ENCODE results near the gene ELOA. TPM values are rescaled to one million over a fixed set of nuclear protein-coding genes. Genes with fewer than 3 reads are reported as not detected.

ELOA gene, protein sequence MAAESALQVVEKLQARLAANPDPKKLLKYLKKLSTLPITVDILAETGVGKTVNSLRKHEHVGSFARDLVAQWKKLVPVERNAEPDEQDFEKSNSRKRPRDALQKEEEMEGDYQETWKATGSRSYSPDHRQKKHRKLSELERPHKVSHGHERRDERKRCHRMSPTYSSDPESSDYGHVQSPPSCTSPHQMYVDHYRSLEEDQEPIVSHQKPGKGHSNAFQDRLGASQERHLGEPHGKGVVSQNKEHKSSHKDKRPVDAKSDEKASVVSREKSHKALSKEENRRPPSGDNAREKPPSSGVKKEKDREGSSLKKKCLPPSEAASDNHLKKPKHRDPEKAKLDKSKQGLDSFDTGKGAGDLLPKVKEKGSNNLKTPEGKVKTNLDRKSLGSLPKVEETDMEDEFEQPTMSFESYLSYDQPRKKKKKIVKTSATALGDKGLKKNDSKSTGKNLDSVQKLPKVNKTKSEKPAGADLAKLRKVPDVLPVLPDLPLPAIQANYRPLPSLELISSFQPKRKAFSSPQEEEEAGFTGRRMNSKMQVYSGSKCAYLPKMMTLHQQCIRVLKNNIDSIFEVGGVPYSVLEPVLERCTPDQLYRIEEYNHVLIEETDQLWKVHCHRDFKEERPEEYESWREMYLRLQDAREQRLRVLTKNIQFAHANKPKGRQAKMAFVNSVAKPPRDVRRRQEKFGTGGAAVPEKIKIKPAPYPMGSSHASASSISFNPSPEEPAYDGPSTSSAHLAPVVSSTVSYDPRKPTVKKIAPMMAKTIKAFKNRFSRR
- 24.8 TPM for polyA plus RNA-seq (2013, experiment 1 of 2; ENCODE audit: insufficient read length)
- 23.3 TPM for polyA plus RNA-seq (2013, experiment 2 of 2; ENCODE audit: insufficient read length)

DNA sequence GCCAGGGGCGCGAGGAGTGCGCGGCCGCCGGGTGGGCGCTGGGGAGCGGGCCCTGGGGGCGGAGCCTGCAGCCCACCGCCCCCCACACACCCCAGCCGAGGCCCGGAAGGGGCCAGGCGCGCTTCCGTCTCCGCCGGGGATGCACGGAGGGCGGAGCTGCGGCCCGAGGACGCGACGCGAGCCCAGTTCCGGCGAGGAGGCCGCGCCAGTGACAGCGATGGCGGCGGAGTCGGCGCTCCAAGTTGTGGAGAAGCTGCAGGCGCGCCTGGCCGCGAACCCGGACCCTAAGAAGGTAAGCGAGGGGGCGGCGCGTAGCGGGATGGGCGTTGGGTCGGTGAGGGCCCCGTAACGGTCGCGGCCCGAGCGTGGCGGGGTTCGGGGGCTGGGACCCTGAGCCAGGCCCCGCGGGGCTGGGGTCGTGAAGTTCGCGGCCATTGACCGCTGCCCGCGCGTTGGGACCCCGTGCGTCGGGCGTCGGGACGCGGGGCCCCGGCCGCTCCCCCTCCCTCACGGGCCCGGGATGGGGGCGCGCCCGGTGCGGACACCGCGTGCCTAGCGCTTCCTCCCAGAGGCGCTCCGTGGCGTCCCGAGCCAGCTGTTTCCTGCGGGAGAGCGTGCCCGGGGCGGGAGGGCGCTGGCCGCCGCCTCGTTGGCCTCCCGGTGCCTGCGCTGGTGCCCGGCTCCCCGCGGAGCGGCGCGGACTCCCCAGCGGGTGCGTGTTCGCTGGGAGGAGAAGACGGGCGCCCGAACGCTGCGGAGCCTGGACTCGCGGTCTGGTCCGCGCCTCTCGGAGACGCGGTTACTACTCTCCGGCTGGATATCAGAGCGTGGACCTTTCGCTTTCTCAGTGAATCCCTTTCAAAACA, at the start of gene ELOA:
ELOA (plus strand) TSS at position 185 of the 866 bp plus-strand sequence; CDS start at position 218, 33 bp downstream.
- DNase-seq = peak; percentile 66

DNA sequence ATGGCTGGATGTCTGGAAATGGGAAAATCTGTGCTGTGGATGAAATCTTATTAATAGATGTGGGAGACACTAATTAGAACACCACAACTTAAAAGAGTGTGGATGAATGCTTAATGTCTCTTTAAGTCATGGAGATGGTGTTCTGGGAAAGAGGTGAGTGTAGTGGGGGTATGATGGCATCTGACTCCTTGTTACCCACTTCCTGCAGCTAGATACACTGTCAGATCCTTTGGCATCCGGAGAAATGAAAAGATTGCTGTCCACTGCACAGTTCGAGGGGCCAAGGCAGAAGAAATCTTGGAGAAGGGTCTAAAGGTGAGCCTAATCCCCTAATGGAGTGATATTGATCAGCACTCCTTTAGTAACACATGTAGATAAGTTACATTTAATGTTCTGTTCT, 49.7 kb upstream of the ELOA start:
- no peak for DNase-seq

DNA sequence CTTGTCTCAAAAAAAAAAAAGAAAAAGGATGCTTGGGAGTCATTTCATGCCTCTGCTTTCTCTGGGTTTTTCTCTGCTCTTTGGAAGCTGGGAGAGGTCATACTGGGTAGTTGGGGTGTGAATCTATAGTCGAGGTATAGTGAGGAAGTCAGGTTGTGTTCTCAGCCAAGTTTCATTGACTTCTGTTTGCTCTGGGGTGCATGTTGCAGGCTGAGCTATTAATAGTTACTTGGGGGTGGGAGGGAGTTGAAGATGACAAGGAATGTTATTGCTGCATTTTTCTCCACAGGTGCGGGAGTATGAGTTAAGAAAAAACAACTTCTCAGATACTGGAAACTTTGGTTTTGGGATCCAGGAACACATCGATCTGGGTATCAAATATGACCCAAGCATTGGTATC, 48.9 kb upstream of the ELOA start:
- DNase-seq = no peak

DNA sequence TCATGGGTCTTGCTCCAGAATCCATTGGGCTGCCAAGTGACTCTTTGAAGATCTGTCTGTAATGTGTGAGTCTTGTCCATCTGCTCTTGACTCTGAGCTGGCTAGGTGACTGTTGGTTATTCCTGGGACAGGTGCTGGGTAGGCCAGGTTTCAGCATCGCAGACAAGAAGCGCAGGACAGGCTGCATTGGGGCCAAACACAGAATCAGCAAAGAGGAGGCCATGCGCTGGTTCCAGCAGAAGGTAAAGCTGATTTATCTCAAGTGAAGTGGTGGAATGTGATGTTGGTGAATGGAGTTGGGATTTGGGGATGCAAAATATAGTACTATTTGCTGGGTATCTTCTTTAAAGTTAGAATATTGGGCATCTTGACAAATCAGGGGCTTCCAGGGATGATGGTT, 47.6 kb upstream of the ELOA start:
- DNase-seq = no peak

DNA sequence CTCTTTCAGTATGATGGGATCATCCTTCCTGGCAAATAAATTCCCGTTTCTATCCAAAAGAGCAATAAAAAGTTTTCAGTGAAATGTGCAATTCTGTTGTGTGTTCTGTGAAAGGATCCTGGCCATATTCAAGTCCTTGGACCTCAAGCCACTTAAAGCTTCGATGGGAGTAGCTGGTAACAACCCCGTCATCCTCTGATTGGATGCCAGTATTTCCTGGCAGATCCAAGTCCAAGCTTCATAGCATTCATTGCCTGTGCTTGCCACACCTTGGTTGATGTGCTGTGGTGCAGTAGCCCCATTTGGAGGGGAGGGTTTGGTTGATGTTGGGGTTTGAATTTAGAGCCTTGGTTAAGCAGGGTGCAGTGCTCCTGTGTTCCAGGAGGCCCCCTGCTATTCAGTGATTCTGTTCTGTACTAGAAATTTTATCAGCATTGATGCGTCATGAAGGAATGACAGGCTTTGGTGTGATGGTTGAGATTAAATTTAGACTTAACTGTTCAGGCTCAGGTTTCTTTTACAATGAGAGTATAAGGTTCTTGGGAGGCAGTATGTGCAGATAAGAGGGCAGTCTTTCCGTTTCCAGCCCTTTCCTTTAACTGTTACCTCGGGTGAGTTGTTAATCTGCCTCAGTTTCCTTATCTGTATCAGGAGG, 46.8 kb upstream of the ELOA start:
- DNase-seq = no peak

DNA sequence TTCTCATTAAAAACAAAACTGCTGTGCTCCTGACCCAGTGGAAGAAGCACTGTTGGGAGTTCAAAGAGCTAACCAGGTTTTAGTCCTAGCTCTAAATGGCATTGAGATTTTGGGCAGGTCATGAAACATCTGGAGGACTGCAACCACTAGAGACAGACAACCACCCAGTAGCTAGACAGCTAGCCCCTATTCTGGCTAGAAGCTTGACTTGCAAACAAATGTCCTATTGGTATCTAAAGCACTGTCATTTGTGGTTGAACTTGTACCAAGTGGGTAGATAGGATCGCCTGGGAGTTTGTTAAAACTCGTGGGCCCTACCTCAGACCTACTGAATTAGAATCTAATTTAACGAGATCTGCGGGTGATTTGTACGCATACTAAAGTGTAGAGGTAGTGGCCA, 44.8 kb upstream of the ELOA start:
- DNase-seq = no peak

DNA sequence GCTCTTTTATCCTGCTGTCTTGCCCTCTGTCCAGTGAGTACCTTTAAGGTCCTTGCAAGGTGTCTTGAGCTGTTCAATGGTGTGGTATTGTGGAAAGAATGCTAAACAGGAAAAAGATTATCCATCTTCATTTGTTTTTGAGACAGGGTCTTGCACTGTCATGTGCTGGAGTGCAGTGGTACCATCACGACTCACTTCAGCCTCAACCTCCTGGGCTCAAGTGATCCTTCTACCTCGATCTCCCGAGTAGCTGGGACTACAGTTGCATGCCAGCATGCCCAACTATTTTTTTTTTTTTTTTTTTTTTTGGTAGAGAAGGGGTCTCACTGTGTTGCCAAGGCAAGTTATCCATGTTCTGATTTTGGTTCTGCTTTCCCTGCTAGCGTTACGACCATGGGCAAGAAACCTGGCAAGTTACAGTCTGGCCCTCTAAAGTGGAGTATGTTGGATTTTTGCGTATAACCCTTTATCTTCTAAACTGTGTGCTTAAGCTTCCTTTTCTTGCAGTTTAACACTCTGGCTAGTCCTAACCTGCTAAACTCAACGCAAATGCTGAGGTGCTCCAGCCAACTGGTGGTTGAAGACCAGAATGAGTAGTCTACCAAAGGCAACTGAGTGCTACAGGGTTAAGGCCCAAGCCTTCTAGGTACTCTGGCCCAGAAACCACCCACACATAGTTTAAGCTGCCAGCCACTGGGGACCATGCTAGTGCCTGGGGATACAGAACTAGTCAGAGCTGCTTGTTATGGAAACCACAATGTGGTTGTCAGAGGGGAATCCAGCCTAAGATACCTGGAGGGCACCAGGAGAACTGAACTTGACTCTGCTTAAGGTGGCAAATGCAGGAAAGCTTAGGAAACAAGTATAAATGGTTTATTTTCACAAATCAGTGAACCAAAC, 43.7 kb upstream of the ELOA start:
- DNase-seq = no peak

DNA sequence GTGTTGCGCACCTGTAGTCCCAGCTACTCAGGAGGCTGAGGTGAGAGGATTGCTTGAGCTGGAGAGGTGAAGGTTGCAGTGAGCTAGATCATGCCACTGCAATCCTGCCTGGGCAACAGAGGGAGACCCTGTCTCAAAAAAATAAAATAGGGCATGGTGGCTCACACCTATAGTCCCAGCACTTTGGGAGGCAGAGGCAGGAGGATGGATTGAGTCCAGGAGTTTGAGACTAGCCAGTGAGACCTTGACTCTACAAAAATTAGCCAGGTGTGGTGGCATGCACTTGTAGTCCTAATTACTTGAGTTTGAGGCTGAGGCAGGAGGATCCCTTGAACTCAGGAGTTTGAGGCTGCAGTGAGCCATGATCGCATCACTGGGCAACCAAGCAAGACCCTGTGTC, 42.0 kb upstream of the ELOA start:
- DNase-seq = no peak

DNA sequence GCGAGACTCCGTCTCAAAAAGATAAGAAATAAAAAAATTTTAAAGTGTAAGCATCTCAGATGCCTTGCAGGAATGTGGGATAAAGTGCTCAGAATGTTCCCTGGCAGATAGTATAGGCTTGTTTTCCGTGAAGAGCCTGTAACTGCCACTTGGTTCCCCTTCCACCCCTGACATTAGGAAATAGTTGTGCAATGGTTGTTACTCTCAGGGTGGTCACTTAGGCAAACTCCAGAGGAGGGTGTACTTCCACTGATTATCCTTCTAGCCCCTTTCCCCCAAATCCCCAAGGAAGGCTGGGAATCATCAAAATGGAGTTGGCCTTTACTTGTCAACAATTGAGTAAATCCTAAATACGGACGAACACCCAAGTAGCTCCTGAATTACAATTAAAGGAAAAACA, 41.3 kb upstream of the ELOA start:
- no peak for DNase-seq

DNA sequence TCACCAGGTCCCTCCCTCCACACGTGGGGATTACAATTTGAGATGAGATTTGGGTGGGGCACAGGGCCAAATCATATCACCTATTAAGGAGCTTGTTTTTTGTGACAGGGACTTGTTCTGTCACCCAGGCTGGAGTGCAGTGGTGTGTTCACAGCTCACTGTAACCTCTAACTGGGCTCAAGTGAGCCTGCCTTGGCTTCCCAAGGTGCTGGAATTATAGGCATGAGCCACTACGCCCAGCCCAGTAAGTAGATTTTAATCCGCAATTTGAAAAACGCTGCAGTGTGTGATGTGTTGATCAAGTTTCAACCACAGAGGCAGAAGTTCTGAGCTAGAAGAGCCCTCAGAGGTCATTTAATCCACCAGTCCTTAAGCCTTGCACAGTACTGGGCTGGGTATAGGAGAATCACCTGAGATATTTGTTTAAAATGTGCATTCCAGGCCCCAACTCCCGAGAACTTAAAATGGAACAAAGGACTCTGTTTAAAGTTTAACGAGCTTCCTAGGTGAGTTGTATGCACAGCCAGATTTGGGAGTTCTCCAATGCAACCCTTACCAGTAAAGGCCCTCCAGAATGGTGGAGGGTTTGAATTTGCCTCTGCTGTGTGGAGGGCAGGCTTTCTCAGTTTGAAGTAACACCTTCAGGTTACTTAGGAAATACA, 38.3 kb upstream of the ELOA start:
- no peak for DNase-seq

DNA sequence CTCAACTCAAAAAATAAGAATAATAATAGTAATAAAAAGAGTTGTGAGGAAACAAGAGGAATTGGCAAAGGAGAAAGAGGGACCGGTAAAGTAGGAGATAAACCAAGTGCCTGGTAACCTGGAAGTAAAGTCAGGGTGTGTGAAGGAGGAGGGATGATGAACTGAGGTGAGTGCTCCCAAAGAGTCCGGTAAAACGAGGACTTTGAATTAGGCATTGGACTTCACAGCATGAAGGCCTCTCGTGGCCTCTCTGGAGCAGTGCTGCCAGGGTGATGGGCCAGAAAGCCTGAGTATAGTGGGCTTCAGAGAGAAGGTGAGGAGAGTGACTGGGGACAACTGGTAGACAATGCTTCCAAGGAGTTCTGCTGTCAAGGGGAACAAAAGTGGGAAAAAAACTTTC, 34.0 kb upstream of the ELOA start:
- DNase-seq = no peak

DNA sequence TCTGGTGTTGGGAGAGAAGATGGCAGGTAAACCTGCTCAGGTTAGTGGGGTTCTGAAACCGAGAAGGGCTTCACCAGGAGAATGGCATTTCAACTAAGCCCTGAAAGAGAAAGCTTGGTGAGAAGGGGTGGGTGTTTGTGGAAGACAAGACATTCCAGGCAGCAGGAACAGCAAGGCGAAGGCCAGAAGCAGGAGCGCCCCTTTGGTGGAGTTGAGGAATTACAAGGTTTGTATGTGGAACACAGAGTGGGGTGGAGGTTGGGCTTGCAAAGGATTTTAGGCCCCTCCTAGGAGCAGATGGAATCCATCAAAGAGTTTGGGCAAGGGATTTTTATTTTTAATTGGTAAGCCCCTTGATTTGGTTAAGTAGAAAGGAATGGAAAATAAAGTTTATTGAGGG, 24.8 kb upstream of the ELOA start:
- peak; percentile 42 for DNase-seq

DNA sequence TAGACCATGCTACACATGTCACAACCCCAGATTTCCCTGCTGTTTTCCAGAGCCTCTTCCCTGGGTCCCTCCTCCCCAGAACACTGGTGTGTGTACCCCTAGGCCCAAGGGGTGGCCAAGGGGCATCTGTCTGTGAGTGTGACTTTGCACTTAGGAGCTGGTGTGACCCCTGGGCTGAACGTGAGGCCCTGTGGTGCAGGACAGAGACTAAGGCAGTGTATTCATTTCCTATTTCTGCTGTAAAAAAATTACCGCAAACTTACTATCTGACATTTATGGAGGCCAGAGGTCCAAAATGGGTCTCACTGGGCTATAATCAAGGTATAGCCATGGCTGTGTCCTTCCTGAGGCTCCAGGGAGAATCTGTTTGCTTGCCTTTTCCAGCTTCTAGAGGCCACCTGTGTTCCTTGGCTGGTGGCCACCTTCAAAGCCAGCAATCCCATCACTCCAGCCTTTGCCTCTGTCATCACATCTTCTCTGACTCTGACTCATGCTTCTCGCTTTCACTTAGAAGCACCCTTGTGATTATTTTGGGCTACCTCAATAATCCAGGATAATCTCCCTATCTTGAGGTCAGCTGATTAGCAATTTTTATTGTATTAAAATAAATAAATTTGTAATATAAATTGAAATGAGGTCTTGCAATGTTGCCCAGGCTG, 24.0 kb upstream of the ELOA start:
- DNase-seq = peak; percentile 28

DNA sequence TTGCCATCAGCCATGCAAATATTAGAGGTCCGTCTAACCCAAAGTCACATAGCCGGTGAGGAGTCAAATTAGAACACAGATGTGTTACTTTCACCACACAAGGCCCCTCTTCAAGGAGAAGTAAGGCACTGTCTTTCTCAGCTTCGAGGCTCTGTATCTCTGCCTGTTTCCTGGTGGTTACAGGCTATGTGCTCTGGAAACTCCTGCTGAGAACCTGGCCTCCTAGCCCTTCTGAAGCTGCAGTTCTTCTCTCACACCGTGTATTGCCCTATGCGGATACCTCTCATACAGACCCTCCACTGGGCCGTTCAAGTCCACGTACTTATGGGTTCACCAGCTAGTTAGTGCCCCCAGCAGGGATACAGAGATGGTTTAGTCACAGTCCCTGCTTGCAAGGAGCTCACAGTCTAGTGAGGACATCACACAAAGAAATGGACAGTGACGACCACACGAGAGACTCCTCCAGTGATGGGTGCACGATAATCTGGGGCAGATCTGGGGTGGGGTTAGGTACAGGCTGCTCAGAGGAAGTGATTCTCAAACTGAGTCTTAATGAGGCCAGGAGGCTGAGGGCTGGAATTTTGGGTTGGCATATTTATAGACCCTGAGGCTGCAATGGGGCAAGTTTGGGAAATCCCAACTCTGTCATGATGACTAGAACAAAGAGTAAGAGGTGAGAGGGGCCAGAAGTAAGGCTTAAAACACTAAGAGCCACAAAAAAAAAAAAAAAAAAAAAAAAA, 22.8 kb upstream of the ELOA start:
- no peak for DNase-seq

DNA sequence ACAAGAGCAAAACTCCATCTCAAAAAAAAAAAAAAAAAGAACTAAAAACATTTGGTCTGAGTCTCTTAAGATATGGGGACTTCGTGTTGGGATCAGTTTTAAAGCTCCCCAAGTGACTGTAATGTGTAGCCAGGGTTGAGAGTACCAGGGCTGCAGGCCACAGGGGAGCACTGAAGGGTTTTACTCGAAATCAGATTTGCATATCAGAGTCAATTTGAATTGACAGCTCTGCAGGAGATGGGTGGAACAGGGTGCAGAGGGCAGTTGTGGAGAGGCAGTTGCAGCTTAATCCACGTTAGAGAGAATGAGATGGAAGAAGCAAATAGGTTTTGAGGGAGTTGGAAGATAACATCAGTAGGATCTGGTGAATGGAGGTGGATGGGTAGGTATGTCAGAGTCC, 20.6 kb upstream of the ELOA start:
- DNase-seq = no peak

DNA sequence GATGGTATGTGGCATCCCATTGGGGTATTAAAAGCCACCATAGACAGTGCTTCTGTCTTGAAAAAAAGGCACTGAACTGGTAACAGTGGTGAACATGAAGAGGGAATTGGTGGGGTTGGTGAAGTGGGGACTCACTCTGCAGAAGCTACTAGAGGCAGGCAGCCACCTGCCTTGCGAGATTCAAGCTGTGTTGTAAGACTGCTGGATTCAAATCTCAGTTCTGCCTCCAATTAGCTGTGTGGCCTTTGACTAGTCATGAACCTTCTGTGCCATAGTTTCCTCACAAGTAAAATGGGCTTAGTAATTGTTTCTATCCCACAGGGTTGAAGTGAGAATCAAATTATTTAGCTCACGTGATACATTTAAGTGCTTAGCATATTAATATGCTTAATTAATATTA, 16.6 kb upstream of the ELOA start:
- DNase-seq = no peak

DNA sequence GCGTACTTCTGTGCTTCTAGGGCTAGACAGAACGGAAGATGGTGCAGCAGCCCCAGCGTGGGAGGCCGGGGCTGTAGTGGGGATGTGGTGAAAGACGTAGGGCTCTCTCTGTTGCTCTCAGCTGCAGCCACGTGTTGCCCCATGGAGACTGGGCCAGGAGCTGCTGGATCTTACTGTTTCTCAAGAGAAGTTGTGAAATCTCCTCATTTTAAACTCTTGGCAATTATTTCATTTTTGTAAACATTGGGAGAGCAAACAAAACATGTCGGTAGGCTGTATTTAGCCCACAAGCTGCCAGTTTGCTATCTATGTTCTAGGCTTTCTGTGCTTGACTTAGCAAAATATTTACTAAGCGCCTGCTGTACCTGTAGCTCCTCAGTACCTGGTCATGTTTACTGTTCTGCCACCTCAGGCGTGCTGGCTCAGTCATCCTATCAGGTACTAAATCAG, 15.9 kb upstream of the ELOA start:
- peak; percentile 27 for DNase-seq

DNA sequence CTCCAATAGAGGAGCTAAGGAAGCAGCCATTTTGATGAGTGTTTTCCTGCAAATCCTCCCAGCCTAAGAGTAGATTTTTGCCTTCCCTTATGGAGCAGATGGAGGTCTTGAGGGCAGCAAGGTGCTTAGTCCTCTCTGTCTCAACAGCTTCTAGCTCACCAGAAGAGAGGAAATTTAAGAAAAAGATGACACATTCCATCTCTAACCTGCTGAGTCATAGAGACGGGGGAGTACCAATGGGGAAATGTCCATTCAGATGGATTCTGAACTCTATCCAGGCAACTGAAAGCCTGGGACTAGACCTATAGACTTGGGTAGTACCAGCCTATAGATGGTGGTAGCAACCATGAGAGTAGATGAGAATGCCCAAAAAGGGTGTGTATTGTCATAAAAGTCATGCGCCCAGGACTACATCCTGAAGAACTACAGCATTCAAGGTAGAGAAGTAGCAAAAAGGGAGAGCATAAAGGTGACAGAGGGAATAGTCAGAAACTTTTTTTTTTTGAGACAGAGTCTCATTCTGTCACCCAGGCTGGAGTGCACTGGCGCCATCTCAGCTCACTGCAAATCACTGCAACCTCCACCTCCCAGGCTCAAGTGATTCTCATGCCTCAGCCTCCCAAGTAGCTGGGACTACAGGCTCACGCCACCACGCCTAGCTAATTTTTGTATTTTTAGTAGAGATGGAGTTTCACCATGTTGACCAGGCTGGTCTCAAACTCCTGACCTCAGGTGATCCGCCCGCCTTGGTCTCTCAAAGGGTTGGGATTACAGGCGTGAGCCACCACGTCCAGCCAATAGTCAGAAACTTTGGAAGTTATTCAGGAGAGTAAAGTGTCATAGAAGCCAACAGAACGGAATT, 10.7 kb upstream of the ELOA start:
- DNase-seq = peak; percentile 32

All from fibroblast of skin of abdomen (primary cell).